Measurements from ENCODE around the gene WDR72.

DNA sequence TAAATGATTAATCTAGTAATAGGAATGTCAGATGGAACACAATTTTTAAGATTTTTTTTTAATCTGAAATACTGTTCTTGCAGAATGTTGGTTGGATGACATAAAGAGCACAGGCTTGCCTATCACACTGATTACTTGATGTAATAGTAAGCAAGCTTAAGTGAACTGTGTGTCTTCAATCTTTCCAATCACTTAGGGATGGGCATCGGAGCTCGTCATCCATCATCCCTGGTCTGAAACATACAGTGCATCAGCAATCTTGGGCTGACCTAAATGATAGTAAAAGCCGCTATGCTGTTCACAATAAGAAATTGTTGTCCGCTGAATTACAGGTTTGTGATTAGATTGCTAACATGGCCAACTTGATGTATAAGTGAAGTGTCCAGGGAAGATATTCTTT lies 195.8 kb downstream of the WDR72 start:
- TF ChIP-seq, protein P1, sequence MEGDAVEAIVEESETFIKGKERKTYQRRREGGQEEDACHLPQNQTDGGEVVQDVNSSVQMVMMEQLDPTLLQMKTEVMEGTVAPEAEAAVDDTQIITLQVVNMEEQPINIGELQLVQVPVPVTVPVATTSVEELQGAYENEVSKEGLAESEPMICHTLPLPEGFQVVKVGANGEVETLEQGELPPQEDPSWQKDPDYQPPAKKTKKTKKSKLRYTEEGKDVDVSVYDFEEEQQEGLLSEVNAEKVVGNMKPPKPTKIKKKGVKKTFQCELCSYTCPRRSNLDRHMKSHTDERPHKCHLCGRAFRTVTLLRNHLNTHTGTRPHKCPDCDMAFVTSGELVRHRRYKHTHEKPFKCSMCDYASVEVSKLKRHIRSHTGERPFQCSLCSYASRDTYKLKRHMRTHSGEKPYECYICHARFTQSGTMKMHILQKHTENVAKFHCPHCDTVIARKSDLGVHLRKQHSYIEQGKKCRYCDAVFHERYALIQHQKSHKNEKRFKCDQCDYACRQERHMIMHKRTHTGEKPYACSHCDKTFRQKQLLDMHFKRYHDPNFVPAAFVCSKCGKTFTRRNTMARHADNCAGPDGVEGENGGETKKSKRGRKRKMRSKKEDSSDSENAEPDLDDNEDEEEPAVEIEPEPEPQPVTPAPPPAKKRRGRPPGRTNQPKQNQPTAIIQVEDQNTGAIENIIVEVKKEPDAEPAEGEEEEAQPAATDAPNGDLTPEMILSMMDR (IDR thresholded peaks at IDR 0.05): no peak
- no peak for TF ChIP-seq POLR2AphosphoS5 (IDR thresholded peaks at IDR 0.05)
